Endothelial cell of umbilical vein (primary cell): ENCODE results near the gene ZBTB7C.

Experiments
- CTCF ChIP-seq, 2 donors: IDR thresholded peaks; 1 replicate in 1 of 2; 2 replicates in 1 of 2; pipeline ENCODE4 v1.5.1; 2011; ENCODE audit warnings: low read length in 2 of 2, mild to moderate bottlenecking in 2 of 2, moderate library complexity in 2 of 2, control low read depth in 1 of 2, inconsistent platforms in 1 of 2, low read depth in 1 of 2; ENCODE audit not compliant: insufficient read depth in 1 of 2; ENCODE audit errors: extremely low read depth in 1 of 2
- EZH2 ChIP-seq: IDR thresholded peaks from 2 replicates; pipeline ENCODE4 v1.6.1; 2012; ENCODE audit warnings: borderline replicate concordance, low read depth, mild to moderate bottlenecking, moderate library complexity, low read length, inconsistent platforms; ENCODE audit not compliant: severe bottlenecking
- POLR2A ChIP-seq: IDR thresholded peaks from 2 replicates; pipeline ENCODE4 v1.6.1; 2012; ENCODE audit warnings: low read depth, mild to moderate bottlenecking, control low read depth, low read length
- POLR2AphosphoS5 ChIP-seq: IDR thresholded peaks from 2 replicates; pipeline ENCODE4 v1.6.1; 2012; ENCODE audit warnings: low read depth, mild to moderate bottlenecking, control low read depth, low read length, moderate library complexity; ENCODE audit not compliant: insufficient read depth
- TF ChIP-seq, protein P1 (sequence below): IDR thresholded peaks from 2 replicates; pipeline ENCODE4 v1.6.1; 2011; ENCODE audit not compliant: insufficient read depth, insufficient read length

DNA sequence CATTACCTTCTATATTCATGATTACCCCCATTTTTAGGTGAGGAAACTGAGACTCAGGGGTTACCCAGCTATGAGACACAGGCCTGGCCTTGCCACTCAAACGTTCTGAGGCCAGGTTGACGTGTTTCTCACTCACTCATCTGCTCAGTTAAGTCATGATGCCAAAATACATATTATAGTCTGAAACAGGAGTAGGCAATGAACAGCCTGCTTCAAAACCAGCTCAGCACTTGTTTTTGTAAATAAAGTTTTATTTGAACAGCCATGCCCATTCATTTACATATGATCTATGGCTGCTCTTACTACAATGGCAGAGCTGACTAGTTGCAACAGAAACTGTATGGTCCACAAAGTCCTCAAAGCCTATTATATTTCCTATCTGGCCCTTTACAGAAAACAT lies 404.6 kb downstream of the ZBTB7C start:
- TF ChIP-seq EZH2 = no peak
- no peak for TF ChIP-seq CTCF (IDR thresholded peaks at IDR 0.05; ENCODE audit: extremely low read depth in 1 of 2, insufficient read depth in 1 of 2, low read depth in 1 of 2, low read length in 2 of 2)
- TF ChIP-seq POLR2A = no peak
- TF ChIP-seq, protein P1, sequence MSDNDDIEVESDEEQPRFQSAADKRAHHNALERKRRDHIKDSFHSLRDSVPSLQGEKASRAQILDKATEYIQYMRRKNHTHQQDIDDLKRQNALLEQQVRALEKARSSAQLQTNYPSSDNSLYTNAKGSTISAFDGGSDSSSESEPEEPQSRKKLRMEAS = no peak
- TF ChIP-seq POLR2AphosphoS5 = no peak
